BJ (cell line): Measurements from ENCODE around the gene HSD11B2. TPM values are rescaled to one million over a fixed set of nuclear protein-coding genes. Genes with fewer than 3 reads are reported as not detected.

Source experiments
- CTCF ChIA-PET: fragments of 350-600 bp; formaldehyde crosslinking; extraction: SDS; loops from one replicate; lab custom pipeline; 2021; ENCODE audit warnings: antibody characterized with exemption, inconsistent platforms; lab: Yijun Ruan, JAX
- POLR2A ChIA-PET: fragments of 300-600 bp; sonication (Branson Sonifier 250); formaldehyde crosslinking; extraction: SDS; loops from one replicate; lab custom pipeline; 2021; ENCODE audit warnings: antibody characterized with exemption; lab: Charles Lee
- DNase-seq: peaks from one replicate; pipeline ENCODE4 v3.0.0-alpha.2; 2011; ENCODE audit warnings: low read depth
- H3K27me3 ChIP-seq: 2 replicates; pipeline ENCODE4 v1.6.0; 2011; ENCODE audit warnings: low read length; ENCODE audit not compliant: control insufficient read depth, insufficient read depth
- H3K36me3 ChIP-seq: 2 replicates; pipeline ENCODE4 v1.5.1; 2011; ENCODE audit warnings: low read length; ENCODE audit not compliant: control insufficient read depth, insufficient read depth
- H3K4me3 ChIP-seq: 2 replicates; pipeline ENCODE4 v1.5.1; 2011; ENCODE audit warnings: low read depth, mild to moderate bottlenecking, control low read depth, low read length
- CTCF ChIP-seq: IDR thresholded peaks from 2 replicates; pipeline ENCODE4 v1.5.1; 2011; ENCODE audit warnings: low read depth, mild to moderate bottlenecking, control low read depth, inconsistent platforms, low read length, moderate library complexity; ENCODE audit not compliant: insufficient read depth
- polyA plus RNA-seq: library from polyadenylated mRNA; depleted of rRNA; stranded (reverse); fragments of >200 nt; gene quantifications from 2 replicates; pipeline ENCODE4 v1.2.3, GENCODE V29; 2011

Gene HSD11B2
- polyA plus RNA-seq, 1 experiment: 0.07 TPM

- H3K27me3 ChIP-seq: no peaks in the 10 kb centered on the region
- ChIA-PET CTCF (interaction anchor here (0.9 to 2.1 kb wide), 5 partner anchors 14 to 600 kb away, joined by 3 to 7 read pairs (median 3); no protein-coding TSS in a partner anchor), POLR2A (no interaction called here)
- peaks cover 10% of the 10 kb centered on the region for H3K36me3 ChIP-seq
- no peak for TF ChIP-seq CTCF
- DNase-seq: no peak
- H3K4me3 ChIP-seq: no peak overlapping the region
Observed at GRCh38 chr16:67451061-67451703, 20.3 kb downstream of the HSD11B2 start.

- no peak for DNase-seq
- H3K27me3 ChIP-seq: no peaks in the 10 kb centered on the region
- no peak overlapping the region for H3K4me3 ChIP-seq
- peaks cover 10% of the 10 kb centered on the region for H3K36me3 ChIP-seq
- no peak for TF ChIP-seq CTCF
- ChIA-PET CTCF (interaction anchor here (0.9 to 1.4 kb wide), 5 partner anchors 7 to 600 kb away, joined by 3 to 4 read pairs (median 3); no protein-coding TSS in a partner anchor), POLR2A (no interaction called here)
Observed at GRCh38 chr16:67451704-67452435, 20.9 kb downstream of the HSD11B2 start.

GRCh38 chr16:67454104-67454503, 23.2 kb downstream of the HSD11B2 start:
- no peaks in the 10 kb centered on the region for H3K27me3 ChIP-seq
- no peak for DNase-seq
- H3K36me3 ChIP-seq: peaks cover 10% of the 10 kb centered on the region
- TF ChIP-seq CTCF: no peak
- no peak overlapping the region for H3K4me3 ChIP-seq
- ChIA-PET CTCF (interaction anchor here (1.0 to 3.4 kb wide), 2 partner anchors 11 to 26 kb away, joined by 3 to 20 read pairs; no protein-coding TSS in a partner anchor), POLR2A (no interaction called here)

- ChIA-PET POLR2A (no interaction called here), CTCF (interaction anchor here (1.0 to 7.1 kb wide), 3 partner anchors 9 to 194 kb away, joined by 3 to 39 read pairs (median 20); no protein-coding TSS in a partner anchor)
- Histone ChIP-seq H3K36me3 (peaks cover 10% of the 10 kb centered on the region), H3K27me3 (no peaks in the 10 kb centered on the region), H3K4me3 (no peak overlapping the region)
- no peak for TF ChIP-seq CTCF
- DNase-seq: no peak
Observed at GRCh38 chr16:67454852-67455251, 23.9 kb downstream of the HSD11B2 start.
